Activated CD4-positive, alpha-beta T cell treated with anti-CD3 and anti-CD28 coated beads, Interleukin-2, Interleukin-4, amounts not matched to agents 100 ng/mL and 50 ng/mL, durations not matched to agents 16 hours and 8 hours (primary cell): ENCODE results near the gene SLC6A1.
"Not testable (repeated sequence)": the region's sequence is repeated elsewhere in the genome, so short reads cannot be mapped to it uniquely, and the experiment has no call there.

ENCODE experiments used
- DNase-seq: peaks from one replicate; pipeline ENCODE4 v3.0.0-alpha.2; 2020; ENCODE audit warnings: low spot score

Gene SLC6A1

GRCh38 chr3:11059799-11060115 lies 67.2 kb downstream of the SLC6A1 start:
- DNase-seq, result no peak

- peak; percentile 46 for DNase-seq
Measured at GRCh38 chr3:11060500-11061251, 68.1 kb downstream of the SLC6A1 start.

- not testable (repeated sequence) for DNase-seq
Measured at GRCh38 chr3:11061268-11061871, 68.8 kb downstream of the SLC6A1 start.

GRCh38 chr3:11062704-11063103 lies 70.2 kb downstream of the SLC6A1 start:
- no peak for DNase-seq

- DNase-seq, result no peak
Measured at GRCh38 chr3:11071096-11071755, 78.7 kb downstream of the SLC6A1 start.

GRCh38 chr3:11072631-11073030 lies 80.1 kb downstream of the SLC6A1 start:
- DNase-seq, result no peak

GRCh38 chr3:11074011-11074410 lies 81.5 kb downstream of the SLC6A1 start:
- DNase-seq, result no peak

GRCh38 chr3:11074451-11074850 lies 81.9 kb downstream of the SLC6A1 start:
- no peak for DNase-seq

- DNase-seq, result not testable (repeated sequence)
Measured at GRCh38 chr3:11075122-11075521, 82.6 kb downstream of the SLC6A1 start.

- no peak for DNase-seq
Measured at GRCh38 chr3:11076711-11077110, 84.2 kb downstream of the SLC6A1 start.

- DNase-seq, result no peak
Measured at GRCh38 chr3:11077466-11077865, 84.9 kb downstream of the SLC6A1 start.

- no peak for DNase-seq
Measured at GRCh38 chr3:11078826-11079515, 86.4 kb downstream of the SLC6A1 start.

- no peak for DNase-seq
Measured at GRCh38 chr3:11080492-11080891, 87.9 kb downstream of the SLC6A1 start.

- DNase-seq, result no peak
Measured at GRCh38 chr3:11084098-11084497, 91.5 kb downstream of the SLC6A1 start.

- DNase-seq, result no peak
Measured at GRCh38 chr3:11084677-11085076, 92.1 kb downstream of the SLC6A1 start.

- no peak for DNase-seq
Measured at GRCh38 chr3:11085093-11085840, 92.7 kb downstream of the SLC6A1 start.

GRCh38 chr3:11086856-11087255 lies 94.3 kb downstream of the SLC6A1 start:
- DNase-seq, result no peak

GRCh38 chr3:11088066-11088465 lies 95.5 kb downstream of the SLC6A1 start:
- DNase-seq, result no peak

GRCh38 chr3:11088831-11089230 lies 96.3 kb downstream of the SLC6A1 start:
- no peak for DNase-seq
